SH-SY5Y (cell line): ENCODE measurements around the gene TRAF3.

Experiments
- GATA2 ChIP-seq: IDR thresholded peaks from 2 replicates; pipeline ENCODE4 v1.6.1; 2011; ENCODE audit warnings: mild to moderate bottlenecking, low read depth, low read length
- GATA3 ChIP-seq: IDR thresholded peaks from 2 replicates; pipeline ENCODE4 v1.6.1; 2011; ENCODE audit warnings: low read depth, mild to moderate bottlenecking, low read length, moderate library complexity

Gene TRAF3

GRCh38 chr14:102910442-102910841 lies 133.2 kb downstream of the TRAF3 start:
- TF ChIP-seq GATA3 (no peak), GATA2 (no peak)

GRCh38 chr14:102911541-102911951 lies 134.3 kb downstream of the TRAF3 start:
- TF ChIP-seq GATA3 (no peak), GATA2 (no peak)

- TF ChIP-seq GATA2 (no peak), GATA3 (no peak)
Observed at GRCh38 chr14:102911991-102912761, 134.9 kb downstream of the TRAF3 start.

GRCh38 chr14:102913341-102914211 lies 136.3 kb downstream of the TRAF3 start:
- no peak for TF ChIP-seq GATA3
- no peak for TF ChIP-seq GATA2

- TF ChIP-seq GATA3 = no peak
- no peak for TF ChIP-seq GATA2
Observed at GRCh38 chr14:102914474-102915291, 137.4 kb downstream of the TRAF3 start.

GRCh38 chr14:102915292-102916110 lies 138.3 kb downstream of the TRAF3 start:
- no peak for TF ChIP-seq GATA3
- no peak for TF ChIP-seq GATA2

GRCh38 chr14:102916347-102917055 lies 139.3 kb downstream of the TRAF3 start:
- TF ChIP-seq GATA2 (no peak), GATA3 (no peak)

GRCh38 chr14:102917056-102917385 lies 139.8 kb downstream of the TRAF3 start:
- TF ChIP-seq GATA3 (no peak), GATA2 (no peak)

GRCh38 chr14:102917469-102918211 lies 140.4 kb downstream of the TRAF3 start:
- TF ChIP-seq GATA2 (no peak), GATA3 (no peak)

- TF ChIP-seq GATA3 (no peak), GATA2 (no peak)
Observed at GRCh38 chr14:102918438-102918837, 141.2 kb downstream of the TRAF3 start.

GRCh38 chr14:102920273-102920997 lies 143.2 kb downstream of the TRAF3 start:
- TF ChIP-seq GATA3 (no peak), GATA2 (no peak)

- no peak for TF ChIP-seq GATA3
- TF ChIP-seq GATA2 = no peak
Observed at GRCh38 chr14:102920998-102921304, 143.7 kb downstream of the TRAF3 start.
